H1 (cell line): ENCODE results near the gene IL18R1. TPM values are rescaled to one million over a fixed set of nuclear protein-coding genes. Genes with fewer than 3 reads are reported as not detected.

Experiments
- polyA plus RNA-seq, 7 experiments: library from polyadenylated mRNA; depleted of rRNA in 3 of 7; stranded (reverse) in 5 of 7; unstranded in 2 of 7; fragments of >200 nt in 5 of 7; fragments of 200-250 nt in 2 of 7; gene quantifications; 1 replicate in 5 of 7; 2 replicates in 1 of 7; 4 replicates in 1 of 7; pipeline versions ENCODE4 v1.2.1 to v1.2.3, GENCODE V29; 2011 to 2013; ENCODE audit warnings: missing spikeins in 2 of 7, mixed read lengths in 2 of 7
- total RNA-seq: library from RNA; stranded (reverse); fragmentation: NEBNext Ultra II Directional; extraction: Animal tissue kit (Norgen Biotek cat#: 25700); gene quantifications from 2 replicates; pipeline ENCODE4 v1.2.1, GENCODE V29; 2021
- TF ChIP-seq, protein P1 (sequence below): fragments of 300-600 bp; sonication (generic); IDR thresholded peaks from 2 replicates; pipeline ENCODE4 v1.7.1; 2012; ENCODE audit warnings: low read length, moderate library complexity, mild to moderate bottlenecking, inconsistent platforms; ENCODE audit not compliant: insufficient replicate concordance

IL18R1 gene
- total and polyA plus RNA-seq, 2 of the 8 experiments (the other 6 are each of a cell fraction or from before 2014, with no cell fraction given): 0.54 TPM; not detected in 1

GRCh38 chr2:102345329-102345920 is 10.2 kb upstream of the IL18R1 start (continued):
- TF ChIP-seq, protein P1, sequence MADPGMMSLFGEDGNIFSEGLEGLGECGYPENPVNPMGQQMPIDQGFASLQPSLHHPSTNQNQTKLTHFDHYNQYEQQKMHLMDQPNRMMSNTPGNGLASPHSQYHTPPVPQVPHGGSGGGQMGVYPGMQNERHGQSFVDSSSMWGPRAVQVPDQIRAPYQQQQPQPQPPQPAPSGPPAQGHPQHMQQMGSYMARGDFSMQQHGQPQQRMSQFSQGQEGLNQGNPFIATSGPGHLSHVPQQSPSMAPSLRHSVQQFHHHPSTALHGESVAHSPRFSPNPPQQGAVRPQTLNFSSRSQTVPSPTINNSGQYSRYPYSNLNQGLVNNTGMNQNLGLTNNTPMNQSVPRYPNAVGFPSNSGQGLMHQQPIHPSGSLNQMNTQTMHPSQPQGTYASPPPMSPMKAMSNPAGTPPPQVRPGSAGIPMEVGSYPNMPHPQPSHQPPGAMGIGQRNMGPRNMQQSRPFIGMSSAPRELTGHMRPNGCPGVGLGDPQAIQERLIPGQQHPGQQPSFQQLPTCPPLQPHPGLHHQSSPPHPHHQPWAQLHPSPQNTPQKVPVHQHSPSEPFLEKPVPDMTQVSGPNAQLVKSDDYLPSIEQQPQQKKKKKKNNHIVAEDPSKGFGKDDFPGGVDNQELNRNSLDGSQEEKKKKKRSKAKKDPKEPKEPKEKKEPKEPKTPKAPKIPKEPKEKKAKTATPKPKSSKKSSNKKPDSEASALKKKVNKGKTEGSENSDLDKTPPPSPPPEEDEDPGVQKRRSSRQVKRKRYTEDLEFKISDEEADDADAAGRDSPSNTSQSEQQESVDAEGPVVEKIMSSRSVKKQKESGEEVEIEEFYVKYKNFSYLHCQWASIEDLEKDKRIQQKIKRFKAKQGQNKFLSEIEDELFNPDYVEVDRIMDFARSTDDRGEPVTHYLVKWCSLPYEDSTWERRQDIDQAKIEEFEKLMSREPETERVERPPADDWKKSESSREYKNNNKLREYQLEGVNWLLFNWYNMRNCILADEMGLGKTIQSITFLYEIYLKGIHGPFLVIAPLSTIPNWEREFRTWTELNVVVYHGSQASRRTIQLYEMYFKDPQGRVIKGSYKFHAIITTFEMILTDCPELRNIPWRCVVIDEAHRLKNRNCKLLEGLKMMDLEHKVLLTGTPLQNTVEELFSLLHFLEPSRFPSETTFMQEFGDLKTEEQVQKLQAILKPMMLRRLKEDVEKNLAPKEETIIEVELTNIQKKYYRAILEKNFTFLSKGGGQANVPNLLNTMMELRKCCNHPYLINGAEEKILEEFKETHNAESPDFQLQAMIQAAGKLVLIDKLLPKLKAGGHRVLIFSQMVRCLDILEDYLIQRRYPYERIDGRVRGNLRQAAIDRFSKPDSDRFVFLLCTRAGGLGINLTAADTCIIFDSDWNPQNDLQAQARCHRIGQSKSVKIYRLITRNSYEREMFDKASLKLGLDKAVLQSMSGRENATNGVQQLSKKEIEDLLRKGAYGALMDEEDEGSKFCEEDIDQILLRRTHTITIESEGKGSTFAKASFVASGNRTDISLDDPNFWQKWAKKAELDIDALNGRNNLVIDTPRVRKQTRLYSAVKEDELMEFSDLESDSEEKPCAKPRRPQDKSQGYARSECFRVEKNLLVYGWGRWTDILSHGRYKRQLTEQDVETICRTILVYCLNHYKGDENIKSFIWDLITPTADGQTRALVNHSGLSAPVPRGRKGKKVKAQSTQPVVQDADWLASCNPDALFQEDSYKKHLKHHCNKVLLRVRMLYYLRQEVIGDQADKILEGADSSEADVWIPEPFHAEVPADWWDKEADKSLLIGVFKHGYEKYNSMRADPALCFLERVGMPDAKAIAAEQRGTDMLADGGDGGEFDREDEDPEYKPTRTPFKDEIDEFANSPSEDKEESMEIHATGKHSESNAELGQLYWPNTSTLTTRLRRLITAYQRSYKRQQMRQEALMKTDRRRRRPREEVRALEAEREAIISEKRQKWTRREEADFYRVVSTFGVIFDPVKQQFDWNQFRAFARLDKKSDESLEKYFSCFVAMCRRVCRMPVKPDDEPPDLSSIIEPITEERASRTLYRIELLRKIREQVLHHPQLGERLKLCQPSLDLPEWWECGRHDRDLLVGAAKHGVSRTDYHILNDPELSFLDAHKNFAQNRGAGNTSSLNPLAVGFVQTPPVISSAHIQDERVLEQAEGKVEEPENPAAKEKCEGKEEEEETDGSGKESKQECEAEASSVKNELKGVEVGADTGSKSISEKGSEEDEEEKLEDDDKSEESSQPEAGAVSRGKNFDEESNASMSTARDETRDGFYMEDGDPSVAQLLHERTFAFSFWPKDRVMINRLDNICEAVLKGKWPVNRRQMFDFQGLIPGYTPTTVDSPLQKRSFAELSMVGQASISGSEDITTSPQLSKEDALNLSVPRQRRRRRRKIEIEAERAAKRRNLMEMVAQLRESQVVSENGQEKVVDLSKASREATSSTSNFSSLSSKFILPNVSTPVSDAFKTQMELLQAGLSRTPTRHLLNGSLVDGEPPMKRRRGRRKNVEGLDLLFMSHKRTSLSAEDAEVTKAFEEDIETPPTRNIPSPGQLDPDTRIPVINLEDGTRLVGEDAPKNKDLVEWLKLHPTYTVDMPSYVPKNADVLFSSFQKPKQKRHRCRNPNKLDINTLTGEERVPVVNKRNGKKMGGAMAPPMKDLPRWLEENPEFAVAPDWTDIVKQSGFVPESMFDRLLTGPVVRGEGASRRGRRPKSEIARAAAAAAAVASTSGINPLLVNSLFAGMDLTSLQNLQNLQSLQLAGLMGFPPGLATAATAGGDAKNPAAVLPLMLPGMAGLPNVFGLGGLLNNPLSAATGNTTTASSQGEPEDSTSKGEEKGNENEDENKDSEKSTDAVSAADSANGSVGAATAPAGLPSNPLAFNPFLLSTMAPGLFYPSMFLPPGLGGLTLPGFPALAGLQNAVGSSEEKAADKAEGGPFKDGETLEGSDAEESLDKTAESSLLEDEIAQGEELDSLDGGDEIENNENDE: no peak
